ENCODE measurements around the gene RNF157.

RNF157 gene

DNA sequence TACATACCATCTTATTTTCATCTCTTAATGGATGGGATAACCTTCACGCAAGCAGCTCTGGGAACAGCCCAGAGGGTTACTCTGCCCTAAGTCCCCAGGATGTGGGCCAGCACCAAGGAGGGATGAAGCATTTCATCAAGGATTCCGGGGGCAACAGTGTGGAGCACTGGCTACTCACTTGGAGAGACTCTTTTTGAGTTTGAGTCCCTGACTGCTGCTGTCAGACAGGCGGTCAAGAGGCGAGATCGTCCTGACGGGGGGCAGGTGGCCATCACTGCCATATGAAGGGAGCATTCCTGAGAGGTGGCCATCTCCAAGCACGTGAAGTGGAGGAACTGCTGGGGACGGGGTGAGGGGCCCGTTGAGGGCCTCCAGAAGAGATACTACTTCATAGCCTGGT is 81.1 kb downstream of the RNF157 start:
- no peak for DNase-seq (ENCODE audit: low read depth, low spot score)

- no peak for DNase-seq (ENCODE audit: low read depth, low spot score)
Observed at GRCh38 chr17:76157759-76158158, 82.5 kb downstream of the RNF157 start.

GRCh38 chr17:76156662-76156991 is 83.7 kb downstream of the RNF157 start:
- DNase-seq (ENCODE audit: low read depth, low spot score): no peak

- DNase-seq (ENCODE audit: low read depth, low spot score): no peak
Observed at GRCh38 chr17:76155988-76156661, 84.2 kb downstream of the RNF157 start.

GRCh38 chr17:76154936-76155845 is 85.1 kb downstream of the RNF157 start:
- no peak for DNase-seq (ENCODE audit: low read depth, low spot score)

DNA sequence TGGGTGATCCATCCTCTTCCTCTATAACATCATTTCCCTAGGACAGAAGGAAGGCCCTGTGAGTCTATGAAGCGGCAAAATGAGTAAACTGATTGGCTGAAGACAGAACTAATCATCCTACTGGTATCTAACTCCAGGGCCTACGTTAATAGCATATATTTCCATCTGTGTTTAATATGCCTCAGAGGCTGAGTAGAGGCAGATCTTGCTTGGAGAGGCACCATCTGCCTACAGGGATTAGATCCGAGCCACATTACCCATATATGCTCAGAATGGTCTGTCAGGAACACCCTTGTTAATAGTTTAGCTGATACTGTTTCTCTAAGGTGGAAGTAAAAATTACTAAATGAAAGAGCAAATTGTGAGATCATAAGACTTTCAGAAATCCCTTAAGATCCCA is 86.0 kb downstream of the RNF157 start:
- DNase-seq (ENCODE audit: low read depth, low spot score): no peak

- no peak for DNase-seq (ENCODE audit: low read depth, low spot score)
Observed at GRCh38 chr17:76153640-76154039, 86.7 kb downstream of the RNF157 start.

GRCh38 chr17:76153202-76153601 is 87.1 kb downstream of the RNF157 start:
- no peak for DNase-seq (ENCODE audit: low read depth, low spot score)

DNA sequence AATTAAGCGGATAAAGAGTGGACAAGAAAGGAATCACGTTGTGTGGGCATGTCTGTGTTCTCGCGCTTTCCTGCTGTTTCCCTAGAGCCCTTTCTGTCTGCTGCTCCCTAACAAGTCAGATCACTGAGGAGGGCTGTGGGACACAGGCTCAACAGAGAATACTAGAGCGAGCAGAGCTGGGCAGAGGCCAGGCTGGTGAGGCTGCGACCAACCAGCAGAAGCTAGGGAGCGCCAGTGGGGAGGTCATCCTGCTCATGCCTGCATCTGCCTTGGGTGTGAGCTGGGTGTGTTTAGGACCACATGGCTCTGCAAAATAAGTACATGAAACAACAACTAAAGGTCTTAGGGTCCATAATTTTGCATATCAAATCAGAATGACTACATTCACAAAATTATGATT is 87.7 kb downstream of the RNF157 start:
- DNase-seq (ENCODE audit: low read depth, low spot score): no peak

DNA sequence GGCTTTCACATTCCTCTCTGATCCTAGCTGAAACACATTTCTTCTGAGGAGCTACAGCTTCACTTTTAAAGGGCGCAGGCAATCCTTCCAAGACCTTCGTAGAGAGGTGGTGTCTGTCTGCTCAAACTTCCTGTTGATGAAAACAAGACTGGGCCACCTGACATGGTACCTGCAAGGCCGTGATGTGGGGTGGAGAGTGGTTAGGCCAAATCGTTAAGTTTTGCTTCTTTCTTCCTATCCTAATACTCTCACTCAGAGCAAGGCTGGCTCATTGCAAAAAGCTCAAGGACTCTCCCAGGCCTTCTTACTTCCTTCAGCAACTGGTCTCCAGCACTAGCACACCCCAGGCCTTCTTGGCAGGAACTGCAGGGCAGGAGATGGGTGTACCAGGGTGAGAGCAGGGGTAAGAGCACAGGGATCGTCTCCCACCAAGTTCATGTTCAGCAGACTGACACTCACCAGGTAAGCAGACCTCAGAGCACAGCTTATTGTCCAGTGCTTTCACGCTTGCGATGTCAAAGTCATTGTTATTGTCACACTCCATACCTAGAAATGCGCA is 88.3 kb downstream of the RNF157 start:
- DNase-seq (ENCODE audit: low read depth, low spot score): no peak

GRCh38 chr17:76150712-76151622 is 89.3 kb downstream of the RNF157 start:
- DNase-seq (ENCODE audit: low read depth, low spot score): no peak

GRCh38 chr17:76149214-76149613 is 91.1 kb downstream of the RNF157 start:
- no peak for DNase-seq (ENCODE audit: low read depth, low spot score)

DNA sequence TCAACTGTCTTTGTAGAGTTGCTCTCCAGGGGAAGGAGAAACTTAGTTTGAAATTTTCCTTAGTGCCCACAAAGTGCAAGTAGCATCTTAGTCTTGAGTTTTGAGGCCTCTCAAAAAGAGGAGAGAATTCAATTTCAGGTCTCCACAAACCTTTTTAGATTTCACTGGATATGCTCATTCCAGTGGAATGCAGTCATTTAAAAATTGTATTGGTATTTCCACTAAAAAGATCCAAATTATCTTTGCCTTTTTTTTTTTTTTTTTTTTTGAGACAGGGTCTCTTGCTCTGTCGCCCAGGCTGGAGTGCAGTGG is 92.3 kb downstream of the RNF157 start:
- DNase-seq (ENCODE audit: low read depth, low spot score): no peak

GRCh38 chr17:76147211-76148014 is 92.9 kb downstream of the RNF157 start:
- DNase-seq (ENCODE audit: low read depth, low spot score): no peak

DNA sequence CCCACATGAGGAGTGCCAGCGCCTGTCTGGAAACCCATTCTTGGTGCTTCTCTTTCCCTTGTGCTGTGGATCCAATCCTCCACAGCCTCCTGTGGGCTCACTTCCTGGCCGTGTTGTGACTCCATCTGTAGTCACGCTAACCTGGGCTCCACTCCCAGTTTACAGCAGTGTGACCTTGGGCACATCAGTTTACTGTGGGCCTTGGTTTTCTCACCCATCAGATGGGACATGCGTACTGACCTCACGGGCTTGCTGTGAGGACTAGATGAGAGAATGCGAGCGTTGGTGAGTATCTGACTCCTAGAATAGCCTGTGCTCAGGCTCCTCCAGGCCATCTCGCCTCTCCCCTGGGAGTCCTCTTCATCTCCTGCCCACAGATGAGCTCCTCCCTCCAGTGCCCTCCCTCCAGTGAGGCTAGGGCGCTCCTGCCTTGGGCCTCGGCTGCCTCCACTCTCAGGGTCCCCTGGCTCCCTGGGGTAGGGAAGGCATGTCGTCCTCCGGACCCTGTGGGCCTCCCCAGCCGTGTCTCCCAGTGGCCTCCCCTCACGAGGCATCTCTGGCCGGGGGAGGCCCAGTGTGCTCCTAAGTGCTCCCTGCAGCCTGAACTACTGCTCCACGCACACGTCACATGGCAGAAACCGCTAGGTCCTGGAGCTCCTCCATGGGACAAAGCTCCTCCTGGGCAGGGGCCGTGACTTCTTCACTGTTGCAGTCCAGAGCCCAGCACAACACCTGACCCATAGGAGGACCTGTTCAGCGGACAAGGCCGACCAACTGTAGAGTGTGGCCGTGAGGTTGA is 94.0 kb downstream of the RNF157 start:
- DNase-seq (ENCODE audit: low read depth, low spot score): no peak

DNA sequence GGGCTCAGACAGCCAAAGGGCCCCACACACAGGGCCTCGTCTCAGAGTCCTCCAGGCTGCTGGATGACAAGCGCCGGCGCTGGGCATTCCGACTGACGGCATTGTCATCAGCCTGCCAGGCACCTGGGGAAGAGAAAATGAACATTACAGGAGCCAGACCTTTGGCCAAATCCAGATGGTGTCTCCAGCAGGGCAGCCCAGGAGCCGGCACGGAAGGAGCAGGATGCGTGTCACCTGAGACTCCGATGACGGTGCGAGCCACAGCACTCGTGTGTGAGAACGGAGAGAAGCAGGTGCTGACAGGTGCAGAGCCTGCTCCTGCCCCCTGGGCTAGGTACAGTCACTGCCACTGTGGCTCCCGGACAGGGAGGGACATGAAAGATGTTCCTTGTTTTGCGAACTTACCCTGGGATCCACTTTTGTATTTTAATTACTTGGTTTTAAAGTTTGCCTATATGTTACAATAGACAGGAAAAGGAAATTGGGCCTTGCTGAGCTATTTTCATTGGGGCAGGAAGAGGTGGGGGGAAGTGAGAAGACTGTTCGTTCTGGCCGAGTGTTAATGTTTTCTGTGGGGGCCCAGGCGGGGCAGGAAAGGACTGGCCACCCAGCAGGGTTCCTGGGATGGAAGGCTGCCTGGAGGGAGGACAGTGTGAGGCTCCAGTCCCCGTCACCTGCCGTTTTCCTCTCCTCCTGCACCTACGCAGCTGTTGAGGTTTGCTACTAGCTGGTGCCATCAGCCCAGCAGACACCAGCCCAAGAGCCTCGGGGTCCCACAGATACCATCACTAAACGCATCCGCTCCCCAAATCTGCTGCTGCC is 94.9 kb downstream of the RNF157 start:
- no peak for DNase-seq (ENCODE audit: low read depth, low spot score)

GRCh38 chr17:76142585-76143041 is 97.7 kb downstream of the RNF157 start:
- no peak for DNase-seq (ENCODE audit: low read depth, low spot score)

GRCh38 chr17:76142039-76142584 is 98.2 kb downstream of the RNF157 start:
- DNase-seq (ENCODE audit: low read depth, low spot score): no peak

Measured in activated naive CD8-positive, alpha-beta T cell treated with anti-CD3 and anti-CD28 coated beads, Interleukin-2, amount 50 U/mL, for 16 hours (primary cell).